HG02610 (cell line): Measurements from ENCODE around the gene CCL3.

Experiments used
- ATAC-seq: cut with Tn5 transposase; IDR thresholded peaks from one replicate; pipeline ENCODE4 v1.9.1; 2021; ENCODE audit warnings: mild to moderate bottlenecking, moderate library complexity; ENCODE audit not compliant: unreplicated experiment

CCL3 gene

GRCh38 chr17:36055921-36056520, 33.9 kb downstream of the CCL3 start:
- ATAC-seq, result no peak

DNA sequence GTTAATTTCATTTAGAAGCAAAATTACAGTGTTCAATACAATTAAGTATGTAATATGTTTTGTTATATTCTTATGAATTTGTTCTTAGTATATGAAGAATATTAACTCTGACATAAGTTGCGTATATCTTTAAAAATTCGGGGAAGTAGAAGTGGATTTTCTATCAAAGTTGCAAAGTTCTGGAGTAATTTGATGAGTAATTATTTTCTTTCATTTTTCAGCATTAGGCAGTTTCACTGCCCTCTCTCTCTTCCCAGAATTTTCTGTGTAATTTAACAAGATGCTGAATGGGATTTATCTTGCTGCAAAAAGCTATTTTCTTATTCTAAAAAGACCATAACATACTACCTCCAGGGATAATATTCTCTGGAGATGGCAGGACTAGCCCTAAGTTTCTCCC, 34.8 kb downstream of the CCL3 start:
- no peak for ATAC-seq

DNA sequence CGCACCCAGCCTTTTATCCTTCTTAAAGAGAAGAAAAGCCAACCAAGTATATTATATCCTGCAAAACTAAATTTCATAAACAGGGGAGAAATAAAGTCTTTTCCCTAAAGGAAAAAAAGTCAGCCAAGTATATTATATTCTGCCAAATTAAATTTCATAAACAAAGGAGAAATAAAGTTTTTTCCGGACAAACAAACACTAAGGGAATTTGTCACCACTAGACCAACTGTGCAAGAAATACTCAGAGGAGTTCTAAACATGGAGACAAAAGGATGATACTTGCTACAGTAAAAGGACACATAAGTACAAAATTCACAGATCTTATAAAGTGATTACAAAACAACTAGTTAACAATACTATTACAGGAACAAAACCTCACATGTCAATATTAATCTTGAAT, 40.3 kb downstream of the CCL3 start:
- no peak for ATAC-seq

DNA sequence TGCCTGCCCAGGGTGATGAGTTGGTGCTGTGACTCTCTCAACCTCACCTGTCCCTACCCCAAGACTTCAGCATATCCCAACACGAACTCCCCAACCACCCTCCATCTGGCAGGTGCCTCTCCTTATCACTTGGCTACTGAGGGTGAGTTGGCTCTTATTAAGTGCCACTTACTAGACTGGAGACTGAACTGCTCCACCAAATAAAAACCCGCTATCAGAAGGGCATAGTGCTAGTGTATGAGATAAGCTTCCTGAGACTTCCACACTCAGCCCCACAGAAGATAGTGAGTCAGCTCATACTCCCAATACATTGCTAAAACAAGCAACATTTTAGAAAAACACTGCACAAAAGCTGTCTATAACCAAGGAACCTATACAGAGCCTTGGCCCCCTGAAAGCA, 41.9 kb downstream of the CCL3 start:
- no peak for ATAC-seq
